ENCODE data around the gene TCF12. TPM values are rescaled to one million over a fixed set of nuclear protein-coding genes. Genes with fewer than 3 reads are reported as not detected.

Gene TCF12
- total RNA-seq, 1 donor from 2014 or later: 112 TPM

DNA sequence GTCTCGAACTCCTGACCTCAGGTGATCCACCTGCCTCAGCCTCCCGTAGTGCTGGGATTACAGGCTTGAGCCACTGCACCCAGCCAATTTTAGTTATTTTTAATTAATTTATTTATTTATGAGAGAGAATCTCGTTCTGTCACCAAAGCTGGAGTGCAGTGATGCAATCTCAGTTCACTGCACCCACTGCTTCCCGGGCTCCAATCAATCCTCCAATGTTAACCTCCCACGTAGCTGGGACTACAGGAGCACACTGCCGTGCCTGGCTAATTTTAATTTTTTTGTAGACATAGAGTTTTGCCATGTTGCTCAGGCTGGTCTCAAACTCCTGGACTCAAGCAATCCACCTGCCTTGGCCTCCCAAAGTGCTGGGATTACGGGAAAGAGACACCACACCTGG is 137.9 kb downstream of the TCF12 start:
- Histone ChIP-seq H3K36me3 (ENCODE audit: insufficient read depth, low read length) (no peaks in the 10 kb centered on the region), H3K4me3 (ENCODE audit: insufficient read depth, low read depth, low read length) (no peak overlapping the region), H3K79me2 (ENCODE audit: insufficient read depth, low read length) (peaks cover 87% of the 10 kb centered on the region), H3K4me1 (ENCODE audit: insufficient read depth, low read length) (peaks cover 36% of the 10 kb centered on the region), H3K27ac (ENCODE audit: low read depth, low read length) (no peak overlapping the region), H3K4me2 (ENCODE audit: low read length) (no peak overlapping the region), H3K27me3 (ENCODE audit: insufficient read depth, low read length) (no peaks in the 10 kb centered on the region), H2AFZ (ENCODE audit: low read depth, low read length) (no peak overlapping the region), H4K20me1 (ENCODE audit: insufficient read depth, low read length) (peaks cover 10% of the 10 kb centered on the region), H3K9me3 (ENCODE audit: insufficient read depth, low read depth, low read length) (no peaks in the 10 kb centered on the region), H3K9ac (ENCODE audit: low read length) (no peak overlapping the region)
- Mint-ChIP-seq H3K36me3 (ENCODE audit: low read depth, unreplicated experiment) (peaks cover under 1% of the 10 kb centered on the region), H3K27ac (ENCODE audit: unreplicated experiment) (no peak overlapping the region), H3K4me3 (ENCODE audit: unreplicated experiment) (no peak overlapping the region), H3K9me3 (ENCODE audit: unreplicated experiment) (no peaks in the 10 kb centered on the region), H3K27me3 (ENCODE audit: low read depth, unreplicated experiment) (no peaks in the 10 kb centered on the region), H3K4me1 (ENCODE audit: low read depth, unreplicated experiment) (peaks cover 55% of the 10 kb centered on the region)
- no peak for FAIRE-seq
- DNase-seq (ENCODE audit: low read depth): no peak
- no peak for TF ChIP-seq EZH2 (IDR thresholded peaks at IDR 0.05; ENCODE audit: insufficient read depth, low read length)
- TF ChIP-seq, protein P1, sequence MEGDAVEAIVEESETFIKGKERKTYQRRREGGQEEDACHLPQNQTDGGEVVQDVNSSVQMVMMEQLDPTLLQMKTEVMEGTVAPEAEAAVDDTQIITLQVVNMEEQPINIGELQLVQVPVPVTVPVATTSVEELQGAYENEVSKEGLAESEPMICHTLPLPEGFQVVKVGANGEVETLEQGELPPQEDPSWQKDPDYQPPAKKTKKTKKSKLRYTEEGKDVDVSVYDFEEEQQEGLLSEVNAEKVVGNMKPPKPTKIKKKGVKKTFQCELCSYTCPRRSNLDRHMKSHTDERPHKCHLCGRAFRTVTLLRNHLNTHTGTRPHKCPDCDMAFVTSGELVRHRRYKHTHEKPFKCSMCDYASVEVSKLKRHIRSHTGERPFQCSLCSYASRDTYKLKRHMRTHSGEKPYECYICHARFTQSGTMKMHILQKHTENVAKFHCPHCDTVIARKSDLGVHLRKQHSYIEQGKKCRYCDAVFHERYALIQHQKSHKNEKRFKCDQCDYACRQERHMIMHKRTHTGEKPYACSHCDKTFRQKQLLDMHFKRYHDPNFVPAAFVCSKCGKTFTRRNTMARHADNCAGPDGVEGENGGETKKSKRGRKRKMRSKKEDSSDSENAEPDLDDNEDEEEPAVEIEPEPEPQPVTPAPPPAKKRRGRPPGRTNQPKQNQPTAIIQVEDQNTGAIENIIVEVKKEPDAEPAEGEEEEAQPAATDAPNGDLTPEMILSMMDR (IDR thresholded peaks at IDR 0.05; ENCODE audit: insufficient read depth, low read depth, low read length): no peak

- no peaks in the 10 kb centered on the region for H3K27me3 Mint-ChIP-seq (ENCODE audit: low read depth, unreplicated experiment)
- H3K4me3 Mint-ChIP-seq (ENCODE audit: unreplicated experiment): no peak overlapping the region
- FAIRE-seq: peak; percentile 29
- Histone ChIP-seq H4K20me1 (ENCODE audit: insufficient read depth, low read length) (peaks cover 7% of the 10 kb centered on the region), H3K79me2 (ENCODE audit: insufficient read depth, low read length) (peaks cover 82% of the 10 kb centered on the region), H3K36me3 (ENCODE audit: insufficient read depth, low read length) (no peaks in the 10 kb centered on the region), H3K9me3 (ENCODE audit: insufficient read depth, low read depth, low read length) (no peaks in the 10 kb centered on the region), H3K27ac (ENCODE audit: low read depth, low read length) (no peak overlapping the region), H2AFZ (ENCODE audit: low read depth, low read length) (no peak overlapping the region), H3K4me3 (ENCODE audit: insufficient read depth, low read depth, low read length) (no peak overlapping the region), H3K4me1 (ENCODE audit: insufficient read depth, low read length) (peaks cover 38% of the 10 kb centered on the region), H3K27me3 (ENCODE audit: insufficient read depth, low read length) (no peaks in the 10 kb centered on the region), H3K4me2 (ENCODE audit: low read length) (peak overlapping the region; percentile 35), H3K9ac (ENCODE audit: low read length) (no peak overlapping the region)
- TF ChIP-seq EZH2 (IDR thresholded peaks at IDR 0.05; ENCODE audit: insufficient read depth, low read length): no peak
- TF ChIP-seq, protein P1 (IDR thresholded peaks at IDR 0.05; ENCODE audit: insufficient read depth, low read depth, low read length): no peak
- H3K36me3 Mint-ChIP-seq (ENCODE audit: low read depth, unreplicated experiment): no peaks in the 10 kb centered on the region
- no peaks in the 10 kb centered on the region for H3K9me3 Mint-ChIP-seq (ENCODE audit: unreplicated experiment)
- H3K27ac Mint-ChIP-seq (ENCODE audit: unreplicated experiment): peak overlapping the region; percentile 48
- no peak for DNase-seq (ENCODE audit: low read depth)
- H3K4me1 Mint-ChIP-seq (ENCODE audit: low read depth, unreplicated experiment): peaks cover 59% of the 10 kb centered on the region
Observed at GRCh38 chr15:57057134-57057930, 138.9 kb downstream of the TCF12 start.
